Measurements from ENCODE around the gene MTFP1. TPM values are rescaled to one million over a fixed set of nuclear protein-coding genes. Genes with fewer than 3 reads are reported as not detected.

Gene MTFP1
- total RNA-seq, 1 experiment from 2014 or later, result 86.9 TPM

DNA sequence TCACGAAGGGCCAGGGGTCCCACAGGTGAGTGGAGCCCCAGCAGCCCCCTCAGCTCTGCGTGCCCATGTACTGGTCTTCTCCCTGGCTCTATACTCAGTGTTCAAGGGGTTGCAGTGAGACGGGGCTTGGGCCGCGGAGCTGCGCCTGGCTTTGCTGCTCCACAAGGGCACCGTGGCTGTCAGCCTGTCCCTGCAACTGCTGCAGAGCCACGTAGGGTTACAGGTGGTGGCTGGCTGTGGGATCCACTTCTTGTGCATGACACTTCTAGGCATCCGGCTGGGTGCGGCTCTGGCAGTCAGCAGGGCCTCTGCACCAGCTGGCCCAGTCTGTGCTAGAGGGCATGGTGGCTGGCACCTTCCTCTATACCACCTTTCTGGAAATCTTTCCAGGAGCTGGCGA, 14.3 kb downstream of the MTFP1 start:
- no TSS peak for BruUV-seq (replicated peaks)
- Histone ChIP-seq H3K4me1 (ENCODE audit: insufficient read depth, low read length, poor library complexity, severe bottlenecking) (peaks cover 46% of the 10 kb centered on the region), H3K4me3 (ENCODE audit: low read depth, low read length, poor library complexity, severe bottlenecking) (no peak overlapping the region), H3K36me3 (ENCODE audit: insufficient read depth, low read length, poor library complexity, severe bottlenecking) (no peaks in the 10 kb centered on the region), H3K27ac (ENCODE audit: low read depth, low read length, poor library complexity, severe bottlenecking) (peak overlapping the region; percentile 51), H3K9me3 (ENCODE audit: low read depth, low read length, poor library complexity, severe bottlenecking) (no peaks in the 10 kb centered on the region), H3K27me3 (replicated peaks; ENCODE audit: insufficient read depth, low read depth, low read length, poor library complexity) (no peaks in the 10 kb centered on the region)
- no peak for TF ChIP-seq EZH2 (IDR thresholded peaks at IDR 0.05; ENCODE audit: borderline replicate concordance, low read depth, low read length, poor library complexity, severe bottlenecking)
- TF ChIP-seq, protein P1, sequence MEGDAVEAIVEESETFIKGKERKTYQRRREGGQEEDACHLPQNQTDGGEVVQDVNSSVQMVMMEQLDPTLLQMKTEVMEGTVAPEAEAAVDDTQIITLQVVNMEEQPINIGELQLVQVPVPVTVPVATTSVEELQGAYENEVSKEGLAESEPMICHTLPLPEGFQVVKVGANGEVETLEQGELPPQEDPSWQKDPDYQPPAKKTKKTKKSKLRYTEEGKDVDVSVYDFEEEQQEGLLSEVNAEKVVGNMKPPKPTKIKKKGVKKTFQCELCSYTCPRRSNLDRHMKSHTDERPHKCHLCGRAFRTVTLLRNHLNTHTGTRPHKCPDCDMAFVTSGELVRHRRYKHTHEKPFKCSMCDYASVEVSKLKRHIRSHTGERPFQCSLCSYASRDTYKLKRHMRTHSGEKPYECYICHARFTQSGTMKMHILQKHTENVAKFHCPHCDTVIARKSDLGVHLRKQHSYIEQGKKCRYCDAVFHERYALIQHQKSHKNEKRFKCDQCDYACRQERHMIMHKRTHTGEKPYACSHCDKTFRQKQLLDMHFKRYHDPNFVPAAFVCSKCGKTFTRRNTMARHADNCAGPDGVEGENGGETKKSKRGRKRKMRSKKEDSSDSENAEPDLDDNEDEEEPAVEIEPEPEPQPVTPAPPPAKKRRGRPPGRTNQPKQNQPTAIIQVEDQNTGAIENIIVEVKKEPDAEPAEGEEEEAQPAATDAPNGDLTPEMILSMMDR (conservative IDR thresholded peaks at IDR 0.05; ENCODE audit: low read depth, low read length), result no peak
- CTCF ChIA-PET, result interaction anchor here (1.0 kb wide), 1 partner anchor 14 kb away, joined by 5 read pairs; the partner anchor contains the start of gene MTFP1
- POLR2A ChIA-PET (ENCODE audit: low non-redundant PET), result no interaction called here
- intact Hi-C loops (cut with micrococcal nuclease; ENCODE audit: unreplicated experiment), result loop anchor here (10.0 kb wide), 1 partner anchor 165 kb away; the partner anchor contains the start of gene TCN2
- no peak for DNase-seq (ENCODE audit: low spot score)

DNA sequence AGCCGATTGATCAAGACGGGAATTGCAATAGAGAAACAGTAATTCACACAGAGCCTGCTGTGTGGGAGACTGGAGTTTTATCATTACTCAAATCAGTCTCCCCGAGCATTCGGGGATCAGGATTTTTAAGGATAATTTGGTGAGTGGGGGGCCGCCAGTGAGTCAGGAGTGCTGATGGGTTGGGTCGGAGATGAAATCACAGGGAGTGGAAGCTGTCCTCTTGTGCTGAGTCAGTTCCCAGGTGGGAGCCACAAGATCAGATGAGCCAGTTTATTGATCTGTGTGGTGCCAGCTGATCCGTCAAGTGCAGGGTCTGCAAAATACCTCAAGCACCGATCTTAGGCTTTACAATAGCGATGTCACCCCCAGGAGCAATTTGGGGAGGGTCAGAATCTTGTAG, 15.5 kb downstream of the MTFP1 start:
- no peaks in the 10 kb centered on the region for H3K27me3 ChIP-seq (replicated peaks; ENCODE audit: insufficient read depth, low read depth, low read length, poor library complexity)
- POLR2A ChIA-PET (ENCODE audit: low non-redundant PET), result no interaction called here
- H3K9me3 ChIP-seq (ENCODE audit: low read depth, low read length, poor library complexity, severe bottlenecking), result no peaks in the 10 kb centered on the region
- no peaks in the 10 kb centered on the region for H3K36me3 ChIP-seq (ENCODE audit: insufficient read depth, low read length, poor library complexity, severe bottlenecking)
- peak overlapping the region; percentile 43 for H3K27ac ChIP-seq (ENCODE audit: low read depth, low read length, poor library complexity, severe bottlenecking)
- intact Hi-C loops (cut with micrococcal nuclease; ENCODE audit: unreplicated experiment), result loop anchor here (10.0 kb wide), 1 partner anchor 164 kb away; the partner anchor contains the start of gene TCN2
- CTCF ChIA-PET, result interaction anchor here (0.7 kb wide), 1 partner anchor 240 kb away, joined by 8 read pairs; no protein-coding TSS in a partner anchor
- TF ChIP-seq EZH2 (IDR thresholded peaks at IDR 0.05; ENCODE audit: borderline replicate concordance, low read depth, low read length, poor library complexity, severe bottlenecking), result no peak
- TF ChIP-seq, protein P1 (conservative IDR thresholded peaks at IDR 0.05; ENCODE audit: low read depth, low read length), result no peak
- peaks cover 43% of the 10 kb centered on the region for H3K4me1 ChIP-seq (ENCODE audit: insufficient read depth, low read length, poor library complexity, severe bottlenecking)
- H3K4me3 ChIP-seq (ENCODE audit: low read depth, low read length, poor library complexity, severe bottlenecking), result no peak overlapping the region
- BruUV-seq (replicated peaks), result no TSS peak
- no peak for DNase-seq (ENCODE audit: low spot score)

DNA sequence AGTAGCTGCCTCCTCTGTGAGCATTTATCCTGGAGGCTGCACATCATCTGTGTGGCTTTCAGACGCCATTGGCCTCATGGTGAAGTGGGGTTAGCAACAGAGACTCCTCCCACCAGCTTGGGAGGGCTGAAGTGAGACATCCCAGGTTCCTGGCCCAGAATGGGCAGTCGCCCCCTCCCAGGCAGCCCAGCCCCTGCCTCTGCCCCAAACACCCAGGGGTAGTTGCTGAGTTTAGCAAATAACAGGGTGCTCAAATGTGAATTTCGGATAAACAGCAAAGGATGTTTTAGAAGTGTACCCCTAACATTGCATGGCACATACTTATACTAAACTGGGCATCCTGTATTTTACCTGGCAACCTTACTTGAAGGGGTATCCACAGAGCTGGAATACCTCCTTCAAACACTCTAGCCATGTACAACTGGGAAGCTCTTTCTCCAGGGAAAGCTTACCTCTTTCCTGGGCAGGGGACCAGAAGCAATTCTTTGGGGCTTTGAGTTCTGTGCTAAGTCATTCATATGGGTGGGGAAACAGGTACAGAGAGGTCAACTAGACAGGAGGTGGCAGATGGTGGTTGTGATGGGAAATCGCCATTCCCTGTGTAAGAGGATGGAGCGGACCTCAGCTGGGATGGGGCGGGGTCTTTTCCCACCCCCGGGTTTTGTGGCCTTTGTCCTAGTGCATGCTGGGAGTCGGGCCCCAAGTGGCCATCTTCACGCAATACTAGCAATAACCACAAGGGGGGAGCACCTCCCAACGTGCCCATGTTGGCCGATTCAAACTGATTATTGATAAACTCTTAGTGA, 19.3 kb downstream of the MTFP1 start:
- H3K27ac ChIP-seq (ENCODE audit: low read depth, low read length, poor library complexity, severe bottlenecking), result peak overlapping the region; percentile 26
- intact Hi-C loops (cut with micrococcal nuclease; ENCODE audit: unreplicated experiment), result loop anchor here (1.0 to 10.0 kb wide), 3 partner anchors 40 to 310 kb away; partner anchors contain the start of gene TCN2
- H3K36me3 ChIP-seq (ENCODE audit: insufficient read depth, low read length, poor library complexity, severe bottlenecking), result no peaks in the 10 kb centered on the region
- ChIA-PET POLR2A (ENCODE audit: low non-redundant PET) (interaction anchor here (0.7 to 1.0 kb wide), 2 partner anchors 9 to 155 kb away, joined by 3 read pairs; partner anchors contain the start of gene CASTOR1), CTCF (interaction anchor here (0.6 to 1.3 kb wide), 4 partner anchors 13 to 311 kb away, joined by 3 to 6 read pairs (median 4); no protein-coding TSS in a partner anchor)
- H3K4me1 ChIP-seq (ENCODE audit: insufficient read depth, low read length, poor library complexity, severe bottlenecking), result peaks cover 20% of the 10 kb centered on the region
- BruUV-seq (replicated peaks), result no TSS peak
- peak; percentile 80 for DNase-seq (ENCODE audit: low spot score)
- no peaks in the 10 kb centered on the region for H3K9me3 ChIP-seq (ENCODE audit: low read depth, low read length, poor library complexity, severe bottlenecking)
- no peak overlapping the region for H3K4me3 ChIP-seq (ENCODE audit: low read depth, low read length, poor library complexity, severe bottlenecking)
- no peaks in the 10 kb centered on the region for H3K27me3 ChIP-seq (replicated peaks; ENCODE audit: insufficient read depth, low read depth, low read length, poor library complexity)
- TF ChIP-seq, protein P1 (conservative IDR thresholded peaks at IDR 0.05; ENCODE audit: low read depth, low read length), result peak; percentile 84
- no peak for TF ChIP-seq EZH2 (IDR thresholded peaks at IDR 0.05; ENCODE audit: borderline replicate concordance, low read depth, low read length, poor library complexity, severe bottlenecking)
